ENCODE results near the gene HTT-AS.

DNA sequence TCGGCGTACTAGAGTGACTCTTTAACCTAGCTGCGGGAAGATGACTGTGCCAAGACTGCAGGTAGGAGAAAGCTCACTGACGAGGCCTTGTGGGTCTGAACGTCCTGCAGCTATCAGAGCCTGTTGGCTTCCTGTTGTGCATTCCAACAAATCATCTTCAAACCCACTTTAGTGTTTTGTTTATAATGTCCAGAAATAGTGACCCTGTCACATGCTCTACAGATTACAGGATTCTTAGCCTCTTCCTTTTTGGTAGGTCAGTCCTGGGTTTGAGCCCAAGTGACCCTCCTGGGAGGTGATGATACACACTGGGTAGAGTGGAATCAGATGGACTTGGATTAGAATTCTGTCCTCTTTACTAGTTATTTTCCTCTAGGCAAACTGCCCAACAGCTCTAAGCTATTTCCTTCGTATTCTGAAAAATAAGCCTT lies 33.4 kb upstream of the HTT-AS start:
- TF ChIP-seq, protein P1, sequence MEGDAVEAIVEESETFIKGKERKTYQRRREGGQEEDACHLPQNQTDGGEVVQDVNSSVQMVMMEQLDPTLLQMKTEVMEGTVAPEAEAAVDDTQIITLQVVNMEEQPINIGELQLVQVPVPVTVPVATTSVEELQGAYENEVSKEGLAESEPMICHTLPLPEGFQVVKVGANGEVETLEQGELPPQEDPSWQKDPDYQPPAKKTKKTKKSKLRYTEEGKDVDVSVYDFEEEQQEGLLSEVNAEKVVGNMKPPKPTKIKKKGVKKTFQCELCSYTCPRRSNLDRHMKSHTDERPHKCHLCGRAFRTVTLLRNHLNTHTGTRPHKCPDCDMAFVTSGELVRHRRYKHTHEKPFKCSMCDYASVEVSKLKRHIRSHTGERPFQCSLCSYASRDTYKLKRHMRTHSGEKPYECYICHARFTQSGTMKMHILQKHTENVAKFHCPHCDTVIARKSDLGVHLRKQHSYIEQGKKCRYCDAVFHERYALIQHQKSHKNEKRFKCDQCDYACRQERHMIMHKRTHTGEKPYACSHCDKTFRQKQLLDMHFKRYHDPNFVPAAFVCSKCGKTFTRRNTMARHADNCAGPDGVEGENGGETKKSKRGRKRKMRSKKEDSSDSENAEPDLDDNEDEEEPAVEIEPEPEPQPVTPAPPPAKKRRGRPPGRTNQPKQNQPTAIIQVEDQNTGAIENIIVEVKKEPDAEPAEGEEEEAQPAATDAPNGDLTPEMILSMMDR (CRISPR knock-in tag; IDR thresholded peaks at IDR 0.05), result no peak
- TF ChIP-seq HMG20B (CRISPR knock-in tag; conservative IDR thresholded peaks at IDR 0.05) (no peak), JUND (CRISPR knock-in tag; IDR thresholded peaks at IDR 0.05) (no peak), ZNF224 (CRISPR knock-in tag; IDR thresholded peaks at IDR 0.05) (no peak), TARDBP (CRISPR knock-in tag; IDR thresholded peaks at IDR 0.05) (no peak)
- TF ChIP-seq, protein P2, sequence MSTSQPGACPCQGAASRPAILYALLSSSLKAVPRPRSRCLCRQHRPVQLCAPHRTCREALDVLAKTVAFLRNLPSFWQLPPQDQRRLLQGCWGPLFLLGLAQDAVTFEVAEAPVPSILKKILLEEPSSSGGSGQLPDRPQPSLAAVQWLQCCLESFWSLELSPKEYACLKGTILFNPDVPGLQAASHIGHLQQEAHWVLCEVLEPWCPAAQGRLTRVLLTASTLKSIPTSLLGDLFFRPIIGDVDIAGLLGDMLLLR (CRISPR knock-in tag; IDR thresholded peaks at IDR 0.05), result no peak
